ENCODE measurements around the gene NSG1.

NSG1 gene

GRCh38 chr4:4374388-4375098, 12.4 kb upstream of the NSG1 start:
- DNase-seq, result no peak

- no peak for DNase-seq
These were observed 10.8 kb upstream of the NSG1 start for GRCh38 chr4:4376074-4376473.

GRCh38 chr4:4377191-4377590, 9.7 kb upstream of the NSG1 start:
- DNase-seq, result no peak

GRCh38 chr4:4377732-4378460, 9.0 kb upstream of the NSG1 start:
- no peak for DNase-seq

- DNase-seq, result no peak
These were observed 7.3 kb upstream of the NSG1 start for GRCh38 chr4:4379540-4380087.

GRCh38 chr4:4383085-4383484, 3.8 kb upstream of the NSG1 start:
- DNase-seq, result no peak

- DNase-seq, result peak; percentile 23
These were observed 2.1 kb upstream of the NSG1 start for GRCh38 chr4:4384837-4385236.

- DNase-seq, result no peak
These were observed 1.1 kb upstream of the NSG1 start for GRCh38 chr4:4385729-4386295.

- DNase-seq, result peak; percentile 38
These were observed 586 bp upstream of the NSG1 start for GRCh38 chr4:4386296-4386735.

- no peak for DNase-seq
These were observed 819 bp downstream of the NSG1 start for GRCh38 chr4:4387531-4388310.

- DNase-seq, result no peak
These were observed 1.4 kb downstream of the NSG1 start for GRCh38 chr4:4388311-4388790.

GRCh38 chr4:4388836-4389575, 2.1 kb downstream of the NSG1 start:
- no peak for DNase-seq

- DNase-seq, result no peak
These were observed 3.1 kb downstream of the NSG1 start for GRCh38 chr4:4390046-4390445.

- no peak for DNase-seq
These were observed 3.8 kb downstream of the NSG1 start for GRCh38 chr4:4390515-4391240.

GRCh38 chr4:4391866-4392265, 5.0 kb downstream of the NSG1 start:
- no peak for DNase-seq

GRCh38 chr4:4392501-4393183, 5.7 kb downstream of the NSG1 start:
- DNase-seq, result no peak

- no peak for DNase-seq
These were observed 7.7 kb downstream of the NSG1 start for GRCh38 chr4:4394644-4395043.

GRCh38 chr4:4395371-4395770, 8.5 kb downstream of the NSG1 start:
- no peak for DNase-seq

- no peak for DNase-seq
These were observed 9.1 kb downstream of the NSG1 start for GRCh38 chr4:4395849-4396627.

Measured in central memory CD4-positive, alpha-beta T cell (primary cell).